ENCODE measurements around the gene ZC3H12A.
A peak's percentile ranks its signal among the peaks of the same experiment; 100 is the strongest.

The ZC3H12A gene

GRCh38 chr1:37434292-37435225 lies 39.8 kb upstream of the ZC3H12A start (continued):
- TF ChIP-seq MEIS1 (CRISPR knock-in tag; IDR thresholded peaks at IDR 0.05; ENCODE audit: borderline replicate concordance) (no peak), KLF9 (tag by site-specific recombination; IDR thresholded peaks at IDR 0.05; ENCODE audit: low read depth) (peak; percentile 93), KLF16 (tag by site-specific recombination; IDR thresholded peaks at IDR 0.05) (0 out of 2 replicates have a peak, but pooled peaks have one; percentile 53), ZNF174 (tag by site-specific recombination; IDR thresholded peaks at IDR 0.05) (no peak)

DNA sequence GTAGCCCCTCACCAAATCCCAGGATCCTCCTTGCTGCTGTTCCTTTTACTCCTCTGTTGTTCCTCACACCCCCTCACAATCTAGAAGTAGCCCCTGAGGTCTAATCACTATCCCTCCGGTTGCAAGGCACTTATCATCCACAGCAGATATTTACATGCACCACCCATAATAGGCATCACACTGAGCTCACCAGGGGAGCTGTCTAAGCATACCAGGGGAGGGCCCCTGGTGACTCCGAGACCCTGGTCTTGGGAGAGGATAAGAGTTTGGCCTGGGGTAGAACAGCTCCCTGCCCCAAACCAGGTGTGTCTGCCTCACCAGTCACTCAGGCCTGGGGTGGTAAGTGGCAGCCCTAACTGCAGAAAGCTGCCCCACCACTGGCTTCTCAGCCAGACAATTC lies 37.3 kb upstream of the ZC3H12A start:
- no peak overlapping the region for H3K4me3 ChIP-seq (ENCODE audit: low read depth, low read length)
- H3K9me3 ChIP-seq (ENCODE audit: control insufficient read depth, insufficient read depth, low read depth, low read length), result no peaks in the 10 kb centered on the region
- TF ChIP-seq ZNF114 (tag by site-specific recombination; IDR thresholded peaks at IDR 0.05) (no peak), GLIS1 (tag by site-specific recombination; IDR thresholded peaks at IDR 0.05) (peak; percentile 57), ZIC2 (tag by site-specific recombination; IDR thresholded peaks at IDR 0.05) (peak; percentile 55), TRIM28 (IDR thresholded peaks at IDR 0.05; ENCODE audit: borderline replicate concordance, low read length) (no peak)
- ChIA-PET POLR2A (no interaction called here), CTCF (interaction anchor here (0.6 to 0.9 kb wide), 2 partner anchors 13 to 828 kb away, joined by 3 to 5 read pairs; no protein-coding TSS in a partner anchor)
- H3K27ac ChIP-seq (ENCODE audit: extremely low read depth, low read depth, low read length), result no peak overlapping the region
- H3K36me3 ChIP-seq (ENCODE audit: control insufficient read depth in 2 of 2, insufficient read depth in 1 of 2, low read length in 2 of 2), result no peaks in the 10 kb centered on the region
- H3K4me1 ChIP-seq (ENCODE audit: control insufficient read depth, insufficient read depth, low read length), result no peaks in the 10 kb centered on the region

DNA sequence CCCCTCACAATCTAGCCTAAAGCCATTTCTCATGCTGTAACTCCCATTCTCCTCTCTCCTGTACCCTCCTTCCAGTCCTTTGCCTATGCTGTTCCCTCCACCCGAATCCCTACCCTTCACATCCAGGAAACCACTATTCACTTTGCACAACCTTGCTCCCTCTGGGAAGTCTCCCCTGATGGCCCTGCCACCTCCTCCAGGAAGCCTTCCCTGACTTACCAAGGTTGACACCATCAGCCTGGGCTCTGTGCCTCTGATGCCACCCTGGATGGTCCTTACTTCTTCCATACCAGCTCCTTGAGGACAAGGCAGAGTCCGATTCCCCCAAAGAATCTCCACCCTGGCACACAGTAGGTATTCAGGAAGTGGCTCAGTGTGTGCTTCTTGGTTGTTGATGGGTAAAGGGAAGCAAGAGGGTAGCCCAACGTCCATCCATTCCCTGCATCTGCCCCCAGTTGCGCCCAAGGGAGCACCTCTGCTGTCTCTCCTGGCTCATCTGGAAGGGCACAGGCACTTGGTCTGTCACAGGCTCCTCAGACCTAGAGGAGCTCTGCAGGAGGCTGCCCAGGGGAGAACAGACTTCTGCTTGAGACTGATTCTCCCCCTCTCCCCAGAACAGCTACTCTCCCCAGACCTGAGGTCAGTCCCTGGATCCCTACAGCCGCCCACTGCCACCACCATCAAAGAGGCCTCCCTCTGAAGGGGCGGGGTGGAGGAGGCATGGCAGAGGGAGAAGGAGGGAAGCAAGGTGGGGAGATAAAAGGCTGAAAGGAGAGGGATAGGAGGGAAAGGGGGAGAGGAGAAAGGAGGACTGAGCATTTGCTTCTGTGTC lies 36.1 kb upstream of the ZC3H12A start:
- Histone ChIP-seq H3K36me3 (ENCODE audit: control insufficient read depth in 2 of 2, insufficient read depth in 1 of 2, low read length in 2 of 2) (no peaks in the 10 kb centered on the region), H3K4me3 (ENCODE audit: low read depth, low read length) (no peak overlapping the region), H3K9me3 (ENCODE audit: control insufficient read depth, insufficient read depth, low read depth, low read length) (no peaks in the 10 kb centered on the region), H3K27ac (ENCODE audit: extremely low read depth, low read depth, low read length) (no peak overlapping the region), H3K4me1 (ENCODE audit: control insufficient read depth, insufficient read depth, low read length) (no peaks in the 10 kb centered on the region)
- POLR2A ChIA-PET, result no interaction called here
- CTCF ChIA-PET, result interaction anchor here (0.6 to 1.1 kb wide), 3 partner anchors 14 to 717 kb away, joined by 3 to 5 read pairs (median 5); no protein-coding TSS in a partner anchor
- TF ChIP-seq ZNF366 (tag by site-specific recombination; conservative IDR thresholded peaks at IDR 0.05) (no peak), ZNF843 (tag by site-specific recombination; IDR thresholded peaks at IDR 0.05) (no peak), GLIS1 (tag by site-specific recombination; IDR thresholded peaks at IDR 0.05) (peak; percentile 66), SETDB1 (IDR thresholded peaks at IDR 0.05; ENCODE audit: insufficient read length, low read length) (no peak), ZXDB (tag by site-specific recombination; IDR thresholded peaks at IDR 0.05) (no peak), MEIS1 (CRISPR knock-in tag; IDR thresholded peaks at IDR 0.05; ENCODE audit: borderline replicate concordance) (no peak), OVOL3 (tag by site-specific recombination; IDR thresholded peaks at IDR 0.05) (no peak), ZNF280D (tag by site-specific recombination; IDR thresholded peaks at IDR 0.05) (no peak), ELK4 (IDR thresholded peaks at IDR 0.05; ENCODE audit: borderline replicate concordance, low read depth, low read length) (no peak), ZNF664 (tag by site-specific recombination; IDR thresholded peaks at IDR 0.05) (no peak)
- TF ChIP-seq, protein P1, sequence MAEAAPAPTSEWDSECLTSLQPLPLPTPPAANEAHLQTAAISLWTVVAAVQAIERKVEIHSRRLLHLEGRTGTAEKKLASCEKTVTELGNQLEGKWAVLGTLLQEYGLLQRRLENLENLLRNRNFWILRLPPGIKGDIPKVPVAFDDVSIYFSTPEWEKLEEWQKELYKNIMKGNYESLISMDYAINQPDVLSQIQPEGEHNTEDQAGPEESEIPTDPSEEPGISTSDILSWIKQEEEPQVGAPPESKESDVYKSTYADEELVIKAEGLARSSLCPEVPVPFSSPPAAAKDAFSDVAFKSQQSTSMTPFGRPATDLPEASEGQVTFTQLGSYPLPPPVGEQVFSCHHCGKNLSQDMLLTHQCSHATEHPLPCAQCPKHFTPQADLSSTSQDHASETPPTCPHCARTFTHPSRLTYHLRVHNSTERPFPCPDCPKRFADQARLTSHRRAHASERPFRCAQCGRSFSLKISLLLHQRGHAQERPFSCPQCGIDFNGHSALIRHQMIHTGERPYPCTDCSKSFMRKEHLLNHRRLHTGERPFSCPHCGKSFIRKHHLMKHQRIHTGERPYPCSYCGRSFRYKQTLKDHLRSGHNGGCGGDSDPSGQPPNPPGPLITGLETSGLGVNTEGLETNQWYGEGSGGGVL (tag by site-specific recombination; IDR thresholded peaks at IDR 0.05), result peak; percentile 54; the same call in 1 of the 2 replicates
- TF ChIP-seq, protein P2, sequence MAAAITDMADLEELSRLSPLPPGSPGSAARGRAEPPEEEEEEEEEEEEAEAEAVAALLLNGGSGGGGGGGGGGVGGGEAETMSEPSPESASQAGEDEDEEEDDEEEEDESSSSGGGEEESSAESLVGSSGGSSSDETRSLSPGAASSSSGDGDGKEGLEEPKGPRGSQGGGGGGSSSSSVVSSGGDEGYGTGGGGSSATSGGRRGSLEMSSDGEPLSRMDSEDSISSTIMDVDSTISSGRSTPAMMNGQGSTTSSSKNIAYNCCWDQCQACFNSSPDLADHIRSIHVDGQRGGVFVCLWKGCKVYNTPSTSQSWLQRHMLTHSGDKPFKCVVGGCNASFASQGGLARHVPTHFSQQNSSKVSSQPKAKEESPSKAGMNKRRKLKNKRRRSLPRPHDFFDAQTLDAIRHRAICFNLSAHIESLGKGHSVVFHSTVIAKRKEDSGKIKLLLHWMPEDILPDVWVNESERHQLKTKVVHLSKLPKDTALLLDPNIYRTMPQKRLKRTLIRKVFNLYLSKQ (tag by site-specific recombination; IDR thresholded peaks at IDR 0.05; ENCODE audit: borderline replicate concordance), result no peak
- TF ChIP-seq, protein P3, sequence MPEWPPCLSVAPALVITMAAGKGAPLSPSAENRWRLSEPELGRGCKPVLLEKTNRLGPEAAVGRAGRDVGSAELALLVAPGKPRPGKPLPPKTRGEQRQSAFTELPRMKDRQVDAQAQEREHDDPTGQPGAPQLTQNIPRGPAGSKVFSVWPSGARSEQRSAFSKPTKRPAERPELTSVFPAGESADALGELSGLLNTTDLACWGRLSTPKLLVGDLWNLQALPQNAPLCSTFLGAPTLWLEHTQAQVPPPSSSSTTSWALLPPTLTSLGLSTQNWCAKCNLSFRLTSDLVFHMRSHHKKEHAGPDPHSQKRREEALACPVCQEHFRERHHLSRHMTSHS (tag by site-specific recombination; IDR thresholded peaks at IDR 0.05), result no peak
